Gastrocnemius medialis (tissue), 4 donors: ENCODE measurements around the gene PRCC. TPM values are rescaled to one million over a fixed set of nuclear protein-coding genes. Genes with fewer than 3 reads are reported as not detected.
A peak's percentile ranks its signal among the peaks of the same experiment; 100 is the strongest.

Experiments used
- ATAC-seq, 2 donors: fragments of 150-250 bp; one replicate each; pipeline ENCODE4 v1.9.1; 2016
- DNase-seq, 2 donors: peaks; one replicate each; pipeline ENCODE4 v3.0.0-alpha.2; 2019
- H3K27ac ChIP-seq, 4 donors: fragments of 200-600 bp; sonication (generic); 1 replicate in 1 of 4; 2 replicates in 3 of 4; pipeline ENCODE4 v1.5.1; 2016 to 2018; ENCODE audit warnings: mild to moderate bottlenecking in 2 of 4, moderate library complexity in 1 of 4
- H3K27me3 ChIP-seq, 3 donors: fragments of 200-600 bp; sonication (generic) in 2 of 3; 1 replicate in 1 of 3; 2 replicates in 2 of 3; pipeline versions ENCODE4 v1.5.1 to v1.6.0; 2016 to 2019; ENCODE audit warnings: mild to moderate bottlenecking in 1 of 3, moderate library complexity in 1 of 3
- H3K36me3 ChIP-seq, 2 donors: fragments of 200-600 bp; sonication (generic) in 1 of 2; one replicate each; pipeline ENCODE4 v1.5.1; 2017 to 2018
- H3K4me1 ChIP-seq, 2 donors: fragments of 200-600 bp; sonication (generic) in 1 of 2; one replicate each; pipeline ENCODE4 v1.5.1; 2016 to 2017; ENCODE audit warnings: mild to moderate bottlenecking in 2 of 2
- H3K4me3 ChIP-seq, 4 donors: fragments of 200-600 bp; sonication (generic) in 3 of 4; 1 replicate in 1 of 4; 2 replicates in 3 of 4; pipeline ENCODE4 v1.5.1; 2016 to 2019; ENCODE audit warnings: mild to moderate bottlenecking in 2 of 4
- H3K9me3 ChIP-seq, 3 donors: fragments of 200-600 bp; sonication (generic) in 2 of 3; 1 replicate in 1 of 3; 2 replicates in 2 of 3; pipeline ENCODE4 v1.5.1; 2016 to 2019
- POLR2A ChIP-seq, 2 donors: fragments of 450-650 bp; IDR thresholded peaks; one replicate each; pipeline ENCODE4 v1.6.1; 2017; ENCODE audit warnings: antibody characterized with exemption in 2 of 2, mild to moderate bottlenecking in 2 of 2, moderate library complexity in 2 of 2
- in situ Hi-C, 4 donors: fragments of 200-750 bp; cut with MboI; loops; one replicate each; pipeline versions ENCODE4 v1.15.0 to v1.8.0; 2017; ENCODE audit warnings: low sequenced_read_pairs in 4 of 4
- intact Hi-C: fragments of 100-400 bp; cut with DNase I; formaldehyde crosslinking; loops from one replicate; pipeline ENCODE4 v1.15.1; 2023; ENCODE audit warnings: low total_unique reads
- total RNA-seq, 4 donors: library from RNA; depleted of rRNA; stranded (reverse); fragments of >200 nt; gene quantifications; one replicate each; pipeline versions ENCODE4 v1.1.0 to v1.2.3, GENCODE V29; 2016
- TF ChIP-seq, protein P1 (sequence below), 5 experiments: fragments of 450-650 bp in 3 of 5; fragments of 200-600 bp in 2 of 5; sonication (generic) in 2 of 5; IDR thresholded peaks in 4 of 5; conservative IDR thresholded peaks in 1 of 5; 1 replicate in 4 of 5; 2 replicates in 1 of 5; pipeline ENCODE4 v1.5.1; 2016 to 2019; ENCODE audit warnings: antibody characterized with exemption in 5 of 5, mild to moderate bottlenecking in 3 of 5, moderate library complexity in 3 of 5

Gene PRCC
- total RNA-seq, result 10 to 100 TPM; 42.8 to 62.3 (median 46.5) TPM

DNA sequence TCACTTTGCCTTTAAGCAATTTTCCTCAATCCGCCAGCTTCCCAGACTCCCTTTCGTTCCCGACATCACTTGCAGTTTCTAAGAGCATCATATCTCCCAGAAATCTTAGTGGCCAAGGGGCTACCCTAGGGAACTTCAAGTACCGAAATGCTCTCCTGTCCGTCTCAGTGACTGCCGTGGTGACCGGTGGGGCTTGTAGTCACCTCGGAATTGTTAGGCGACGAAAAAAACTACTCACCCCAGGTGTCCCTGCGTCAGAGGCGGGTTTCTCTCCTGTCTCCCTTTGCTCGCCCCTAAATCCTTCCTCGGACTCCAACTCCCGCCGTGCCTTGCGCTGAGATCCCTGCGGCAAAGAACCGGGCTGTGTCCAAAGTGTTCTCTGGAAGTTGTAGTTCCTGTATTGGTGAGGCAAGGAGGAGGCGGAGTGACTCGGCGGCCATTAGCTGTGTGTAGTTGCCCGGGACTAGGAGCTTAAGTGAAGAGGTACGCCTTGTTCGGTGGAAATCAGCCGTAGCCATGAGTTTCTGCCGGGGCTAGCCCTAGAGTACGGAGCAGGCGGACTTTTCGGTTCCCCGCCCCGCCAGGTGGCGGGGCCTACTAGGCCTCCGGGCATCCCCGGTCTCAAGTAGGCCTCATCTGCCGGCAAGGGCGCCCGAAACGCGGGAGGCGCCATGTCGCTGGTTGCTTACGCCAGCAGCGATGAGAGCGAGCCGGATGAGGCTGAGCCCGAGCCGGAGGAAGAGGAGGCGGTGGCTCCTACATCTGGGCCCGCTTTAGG lies at the start of gene PRCC:
Gene PRCC (plus strand): TSS at position 435 of the 778 bp plus-strand sequence. CDS start 237 bp downstream, at position 672.
- TF ChIP-seq, protein P1, sequence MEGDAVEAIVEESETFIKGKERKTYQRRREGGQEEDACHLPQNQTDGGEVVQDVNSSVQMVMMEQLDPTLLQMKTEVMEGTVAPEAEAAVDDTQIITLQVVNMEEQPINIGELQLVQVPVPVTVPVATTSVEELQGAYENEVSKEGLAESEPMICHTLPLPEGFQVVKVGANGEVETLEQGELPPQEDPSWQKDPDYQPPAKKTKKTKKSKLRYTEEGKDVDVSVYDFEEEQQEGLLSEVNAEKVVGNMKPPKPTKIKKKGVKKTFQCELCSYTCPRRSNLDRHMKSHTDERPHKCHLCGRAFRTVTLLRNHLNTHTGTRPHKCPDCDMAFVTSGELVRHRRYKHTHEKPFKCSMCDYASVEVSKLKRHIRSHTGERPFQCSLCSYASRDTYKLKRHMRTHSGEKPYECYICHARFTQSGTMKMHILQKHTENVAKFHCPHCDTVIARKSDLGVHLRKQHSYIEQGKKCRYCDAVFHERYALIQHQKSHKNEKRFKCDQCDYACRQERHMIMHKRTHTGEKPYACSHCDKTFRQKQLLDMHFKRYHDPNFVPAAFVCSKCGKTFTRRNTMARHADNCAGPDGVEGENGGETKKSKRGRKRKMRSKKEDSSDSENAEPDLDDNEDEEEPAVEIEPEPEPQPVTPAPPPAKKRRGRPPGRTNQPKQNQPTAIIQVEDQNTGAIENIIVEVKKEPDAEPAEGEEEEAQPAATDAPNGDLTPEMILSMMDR (IDR thresholded peaks at IDR 0.05 in 4 of 5, conservative IDR thresholded peaks at IDR 0.05 in 1 of 5), result peak in 1 of 5 experiments; percentile 14
- TF ChIP-seq POLR2A (IDR thresholded peaks at IDR 0.05), result peak; percentile 74 to 84
- peak; percentile 99 for DNase-seq
- H3K4me1 ChIP-seq, result peaks cover 35 to 40% of the 10 kb centered on the region in 2 donors

GRCh38 chr1:156721131-156721530 lies 46.2 kb upstream of the PRCC start:
- peaks cover 3 to 39% of the 10 kb centered on the region in 2 donors for H3K36me3 ChIP-seq
- H3K4me3 ChIP-seq, result no peak overlapping the region
- no peaks in the 10 kb centered on the region for H3K9me3 ChIP-seq
- no peak for DNase-seq
- no peaks in the 10 kb centered on the region for H3K27me3 ChIP-seq
- TF ChIP-seq, protein P1 (IDR thresholded peaks at IDR 0.05 in 4 of 5, conservative IDR thresholded peaks at IDR 0.05 in 1 of 5), result no peak
- no peak for TF ChIP-seq POLR2A (IDR thresholded peaks at IDR 0.05)
- in situ Hi-C loops, result loop anchor here in 1 of 4 donors (25.0 kb wide), 1 partner anchor 141 kb away; the partner anchor contains the start of genes INSRR and NTRK1
- no peak for ATAC-seq
- H3K27ac ChIP-seq, result no peak overlapping the region
- peaks cover 14 to 17% of the 10 kb centered on the region in 2 donors for H3K4me1 ChIP-seq
- intact Hi-C loops, result loop anchor here (10.0 kb wide), 1 partner anchor 666 kb away; the partner anchor contains the start of genes LAMTOR2 and UBQLN4

More for the DNA sequence above, at the start of gene PRCC:
- Histone ChIP-seq H3K9me3 (no peaks in the 10 kb centered on the region), H3K27me3 (no peaks in the 10 kb centered on the region), H3K4me3 (peak within 1 kb of the TSS; percentile 76 to 98 (median 90)), H3K27ac (peak within 1 kb of the TSS; percentile 87 to 98 (median 94)), H3K36me3 (peaks cover 0 to 9% of the 10 kb centered on the region in 2 donors)
- ATAC-seq, result peak; percentile 96
- in situ Hi-C loops (no loop called here), intact Hi-C loops (loop anchor here (1.0 kb wide), 3 partner anchors 16 to 39 kb away; partner anchors contain the start of genes HDGF, ISG20L2, METTL25B and MRPL24)

GRCh38 chr1:156721535-156721934 lies 45.8 kb upstream of the PRCC start:
- Histone ChIP-seq H3K36me3 (peaks cover 3 to 39% of the 10 kb centered on the region in 2 donors), H3K4me3 (no peak overlapping the region), H3K27ac (no peak overlapping the region), H3K4me1 (peaks cover 18 to 21% of the 10 kb centered on the region in 2 donors), H3K9me3 (no peaks in the 10 kb centered on the region), H3K27me3 (no peaks in the 10 kb centered on the region)
- DNase-seq, result no peak
- in situ Hi-C loops, result loop anchor here in 1 of 4 donors (25.0 kb wide), 1 partner anchor 141 kb away; the partner anchor contains the start of genes INSRR and NTRK1
- ATAC-seq, result no peak
- intact Hi-C loops, result loop anchor here (10.0 kb wide), 1 partner anchor 667 kb away; the partner anchor contains the start of genes LAMTOR2 and UBQLN4
- no peak for TF ChIP-seq POLR2A (IDR thresholded peaks at IDR 0.05)
- TF ChIP-seq, protein P1 (IDR thresholded peaks at IDR 0.05 in 4 of 5, conservative IDR thresholded peaks at IDR 0.05 in 1 of 5), result no peak

GRCh38 chr1:156725683-156726280 lies 41.6 kb upstream of the PRCC start:
- peaks cover 35 to 37% of the 10 kb centered on the region in 2 donors for H3K4me1 ChIP-seq
- peak; percentile 57 to 70 for ATAC-seq
- intact Hi-C loops, result loop anchor here (1.0 to 10.0 kb wide), 3 partner anchors 36 to 671 kb away; partner anchors contain the start of genes LAMTOR2 and UBQLN4

More at GRCh38 chr1:156725683-156726280, 41.6 kb upstream of the PRCC start:
- DNase-seq, result peak; percentile 64 to 87
- Histone ChIP-seq H3K4me3 (peak overlapping the region; percentile 37 to 94 (median 62)), H3K9me3 (no peaks in the 10 kb centered on the region), H3K36me3 (peaks cover 3 to 37% of the 10 kb centered on the region in 2 donors), H3K27me3 (no peaks in the 10 kb centered on the region), H3K27ac (peak overlapping the region; percentile 27 to 94 (median 53))
- TF ChIP-seq, protein P1 (IDR thresholded peaks at IDR 0.05 in 4 of 5, conservative IDR thresholded peaks at IDR 0.05 in 1 of 5), result peak; percentile 86 to 95 (median 94)
- TF ChIP-seq POLR2A (IDR thresholded peaks at IDR 0.05), result no peak
- in situ Hi-C loops, result loop anchor here in 1 of 4 donors (5.0 to 25.0 kb wide), 2 partner anchors 38 to 663 kb away; partner anchors contain the start of genes LAMTOR2, RAB25 and UBQLN4
